Chondrocyte (in vitro differentiated cells): ENCODE data around the gene NEGR1. TPM values are rescaled to one million over a fixed set of nuclear protein-coding genes. Genes with fewer than 3 reads are reported as not detected.
A peak's percentile ranks its signal among the peaks of the same experiment; 100 is the strongest.

Experiments used
- DNase-seq: peaks from one replicate; pipeline ENCODE4 v3.0.0; 2021; ENCODE audit warnings: mixed read lengths, low spot score
- H3K27ac Mint-ChIP-seq: one replicate; pipeline ENCODE4 v1.8.0; 2021; ENCODE audit warnings: mild to moderate bottlenecking, moderate library complexity, mixed read lengths; ENCODE audit not compliant: unreplicated experiment
- H3K27me3 Mint-ChIP-seq: 2 replicates; pipeline ENCODE4 v1.8.0; 2021; ENCODE audit warnings: low read depth, mixed read lengths
- H3K36me3 Mint-ChIP-seq: 2 replicates; pipeline ENCODE4 v1.8.0; 2021; ENCODE audit warnings: low read depth, mixed read lengths
- H3K4me1 Mint-ChIP-seq: 2 replicates; pipeline ENCODE4 v1.8.0; 2021; ENCODE audit warnings: low read depth, mild to moderate bottlenecking, mixed read lengths
- H3K4me3 Mint-ChIP-seq: one replicate; pipeline ENCODE4 v1.8.0; 2021; ENCODE audit warnings: mild to moderate bottlenecking, moderate library complexity, mixed read lengths; ENCODE audit not compliant: unreplicated experiment
- H3K9me3 Mint-ChIP-seq: 2 replicates; pipeline ENCODE4 v1.8.0; 2021; ENCODE audit warnings: low read depth, mixed read lengths
- CTCF ChIP-seq: fragments of 200-600 bp; sonication (generic); IDR thresholded peaks from 2 replicates; pipeline ENCODE4 v1.5.0; 2021; ENCODE audit warnings: antibody characterized with exemption, mild to moderate bottlenecking, moderate library complexity
- total RNA-seq: library from RNA; stranded (reverse); gene quantifications from 3 replicates; pipeline ENCODE4 v1.2.1, GENCODE V29; 2021

NEGR1 gene
- total RNA-seq, 1 donor from 2014 or later, result 7.7 TPM

GRCh38 chr1:71587961-71588360 lies 694.4 kb downstream of the NEGR1 start:
- TF ChIP-seq CTCF, result peak; percentile 72
- Mint-ChIP-seq H3K9me3 (no peaks in the 10 kb centered on the region), H3K36me3 (no peaks in the 10 kb centered on the region), H3K4me3 (no peak overlapping the region), H3K27me3 (no peaks in the 10 kb centered on the region), H3K4me1 (no peaks in the 10 kb centered on the region), H3K27ac (no peak overlapping the region)
- DNase-seq, result no peak

- no peak for TF ChIP-seq CTCF
- H3K4me1 Mint-ChIP-seq, result no peaks in the 10 kb centered on the region
- H3K9me3 Mint-ChIP-seq, result no peaks in the 10 kb centered on the region
- no peak overlapping the region for H3K4me3 Mint-ChIP-seq
- H3K27ac Mint-ChIP-seq, result no peak overlapping the region
- no peaks in the 10 kb centered on the region for H3K36me3 Mint-ChIP-seq
- no peak for DNase-seq
- H3K27me3 Mint-ChIP-seq, result no peaks in the 10 kb centered on the region
Measured at GRCh38 chr1:71586030-71586429, 696.3 kb downstream of the NEGR1 start.

GRCh38 chr1:71583756-71584155 lies 698.6 kb downstream of the NEGR1 start:
- TF ChIP-seq CTCF, result no peak
- H3K9me3 Mint-ChIP-seq, result no peaks in the 10 kb centered on the region

GRCh38 chr1:71582673-71583072 lies 699.7 kb downstream of the NEGR1 start:
- Mint-ChIP-seq H3K4me1 (no peaks in the 10 kb centered on the region), H3K27me3 (no peaks in the 10 kb centered on the region), H3K27ac (no peak overlapping the region), H3K9me3 (no peaks in the 10 kb centered on the region), H3K4me3 (no peak overlapping the region), H3K36me3 (no peaks in the 10 kb centered on the region)
- TF ChIP-seq CTCF, result no peak
- DNase-seq, result no peak

More at GRCh38 chr1:71583756-71584155, 698.6 kb downstream of the NEGR1 start:
- no peak for DNase-seq
- H3K36me3 Mint-ChIP-seq, result no peaks in the 10 kb centered on the region
- no peak overlapping the region for H3K4me3 Mint-ChIP-seq
- no peaks in the 10 kb centered on the region for H3K4me1 Mint-ChIP-seq
- no peaks in the 10 kb centered on the region for H3K27me3 Mint-ChIP-seq
- H3K27ac Mint-ChIP-seq, result no peak overlapping the region

- Mint-ChIP-seq H3K27ac (no peak overlapping the region), H3K36me3 (no peaks in the 10 kb centered on the region), H3K4me3 (no peak overlapping the region), H3K27me3 (no peaks in the 10 kb centered on the region), H3K4me1 (no peaks in the 10 kb centered on the region), H3K9me3 (no peaks in the 10 kb centered on the region)
- no peak for DNase-seq
- TF ChIP-seq CTCF, result no peak
Measured at GRCh38 chr1:71577451-71578131, 704.7 kb downstream of the NEGR1 start.
